Activated CD8-positive, alpha-beta T cell treated with anti-CD3 and anti-CD28 coated beads for 36 hours (primary cell): ENCODE data around the gene TUFT1. TPM values are rescaled to one million over a fixed set of nuclear protein-coding genes. Genes with fewer than 3 reads are reported as not detected.

Experiments used
- ATAC-seq: fragments of 200-7000 bp; cut with Tn5 transposase; one replicate; pipeline ENCODE4 v1.10.0; 2021; ENCODE audit warnings: mild to moderate bottlenecking, moderate library complexity
- CTCF ChIA-PET: fragments of 350-600 bp; sonication (Branson Sonifier 250); formaldehyde crosslinking; loops from one replicate; lab custom pipeline; 2021; ENCODE audit warnings: antibody characterized with exemption; lab: Charles Lee
- POLR2A ChIA-PET: fragments of 350-600 bp; sonication (Branson Sonifier 250); formaldehyde crosslinking; loops from one replicate; lab custom pipeline; 2021; ENCODE audit warnings: antibody characterized with exemption; lab: Charles Lee
- DNase-seq: peaks from one replicate; pipeline ENCODE4 v3.0.0-alpha.2; 2020
- H3K27ac Mint-ChIP-seq: one replicate; pipeline ENCODE4 v1.8.0; 2021; ENCODE audit warnings: mild to moderate bottlenecking, mixed read lengths
- H3K27me3 Mint-ChIP-seq: one replicate; pipeline ENCODE4 v1.8.0; 2021; ENCODE audit warnings: mixed read lengths
- H3K36me3 Mint-ChIP-seq: one replicate; pipeline ENCODE4 v1.8.0; 2021; ENCODE audit warnings: low read depth, mixed read lengths
- H3K4me1 Mint-ChIP-seq: one replicate; pipeline ENCODE4 v1.8.0; 2021; ENCODE audit warnings: low read depth, mixed read lengths
- H3K4me3 Mint-ChIP-seq: one replicate; pipeline ENCODE4 v1.8.0; 2021; ENCODE audit warnings: mild to moderate bottlenecking, moderate library complexity, mixed read lengths
- H3K9me3 Mint-ChIP-seq: one replicate; pipeline ENCODE4 v1.8.0; 2021; ENCODE audit warnings: mixed read lengths
- CTCF ChIP-seq: fragments of 200-600 bp; IDR thresholded peaks from one replicate; pipeline ENCODE4 v1.8.0; 2022; ENCODE audit warnings: antibody characterized with exemption, mild to moderate bottlenecking
- intact Hi-C: fragments of 100-400 bp; cut with micrococcal nuclease; formaldehyde crosslinking; loops from one replicate; pipeline ENCODE4 v1.10.0; 2022
- total RNA-seq, 2 experiments: library from RNA; stranded (reverse); gene quantifications; one replicate each; pipeline ENCODE4 v1.2.3, GENCODE V29; 2021

The TUFT1 gene
- total RNA-seq, 2 experiments from 2014 or later: 1.0 to 1.5 TPM

GRCh38 chr1:151514366-151514765 lies 25.7 kb upstream of the TUFT1 start:
- peaks cover 27% of the 10 kb centered on the region for H3K4me1 Mint-ChIP-seq
- CTCF ChIA-PET: interaction anchor here (1.5 kb wide), 1 partner anchor 14 kb away, joined by 3 read pairs; no protein-coding TSS in a partner anchor
- POLR2A ChIA-PET: interaction anchor here (0.7 kb wide), 1 partner anchor 52 kb away, joined by 3 read pairs; no protein-coding TSS in a partner anchor
- TF ChIP-seq CTCF: no peak
- H3K27ac Mint-ChIP-seq: no peak overlapping the region
- no peak overlapping the region for H3K4me3 Mint-ChIP-seq
- H3K27me3 Mint-ChIP-seq: no peaks in the 10 kb centered on the region
- intact Hi-C loops: loop anchor here (10.0 kb wide), 1 partner anchor 70 kb away; no protein-coding TSS in a partner anchor
- no peak for ATAC-seq
- no peaks in the 10 kb centered on the region for H3K36me3 Mint-ChIP-seq
- no peak for DNase-seq
- no peaks in the 10 kb centered on the region for H3K9me3 Mint-ChIP-seq

- Mint-ChIP-seq H3K27ac (no peak overlapping the region), H3K27me3 (no peaks in the 10 kb centered on the region), H3K9me3 (no peaks in the 10 kb centered on the region), H3K4me3 (no peak overlapping the region), H3K4me1 (peaks cover 27% of the 10 kb centered on the region), H3K36me3 (no peaks in the 10 kb centered on the region)
- CTCF ChIA-PET: no interaction called here
- intact Hi-C loops: loop anchor here (10.0 kb wide), 1 partner anchor 70 kb away; no protein-coding TSS in a partner anchor
- POLR2A ChIA-PET: no interaction called here
- no peak for TF ChIP-seq CTCF
- no peak for ATAC-seq
- DNase-seq: no peak
Observed at GRCh38 chr1:151515265-151515664, 24.8 kb upstream of the TUFT1 start.

- H3K27me3 Mint-ChIP-seq: no peaks in the 10 kb centered on the region
- ChIA-PET CTCF (no interaction called here), POLR2A (no interaction called here)
- peaks cover 21% of the 10 kb centered on the region for H3K4me1 Mint-ChIP-seq
- no peak overlapping the region for H3K4me3 Mint-ChIP-seq
- H3K36me3 Mint-ChIP-seq: no peaks in the 10 kb centered on the region
- TF ChIP-seq CTCF: no peak
- intact Hi-C loops: loop anchor here (10.0 kb wide), 1 partner anchor 71 kb away; no protein-coding TSS in a partner anchor
- H3K27ac Mint-ChIP-seq: no peak overlapping the region
- DNase-seq (no peak), ATAC-seq (no peak)
- H3K9me3 Mint-ChIP-seq: no peaks in the 10 kb centered on the region
Observed at GRCh38 chr1:151516031-151516511, 24.0 kb upstream of the TUFT1 start.

- intact Hi-C loops: loop anchor here (10.0 kb wide), 1 partner anchor 74 kb away; no protein-coding TSS in a partner anchor
- Mint-ChIP-seq H3K27ac (no peak overlapping the region), H3K27me3 (no peaks in the 10 kb centered on the region), H3K4me3 (no peak overlapping the region), H3K4me1 (peaks cover 7% of the 10 kb centered on the region), H3K9me3 (no peaks in the 10 kb centered on the region), H3K36me3 (no peaks in the 10 kb centered on the region)
- TF ChIP-seq CTCF: no peak
- ChIA-PET POLR2A (no interaction called here), CTCF (interaction anchor here (1.4 kb wide), 1 partner anchor 17 kb away, joined by 4 read pairs; no protein-coding TSS in a partner anchor)
- DNase-seq (no peak), ATAC-seq (no peak)
Observed at GRCh38 chr1:151518431-151518830, 21.7 kb upstream of the TUFT1 start.

- ChIA-PET CTCF (interaction anchor here (1.4 kb wide), 1 partner anchor 17 kb away, joined by 4 read pairs; no protein-coding TSS in a partner anchor), POLR2A (no interaction called here)
- no peak overlapping the region for H3K4me3 Mint-ChIP-seq
Observed at GRCh38 chr1:151518936-151519335, 21.2 kb upstream of the TUFT1 start.

More at GRCh38 chr1:151518936-151519335, 21.2 kb upstream of the TUFT1 start:
- intact Hi-C loops: loop anchor here (10.0 kb wide), 1 partner anchor 74 kb away; no protein-coding TSS in a partner anchor
- H3K27ac Mint-ChIP-seq: no peak overlapping the region
- DNase-seq (no peak), ATAC-seq (no peak)
- no peaks in the 10 kb centered on the region for H3K36me3 Mint-ChIP-seq
- H3K9me3 Mint-ChIP-seq: no peaks in the 10 kb centered on the region
- TF ChIP-seq CTCF: no peak
- H3K4me1 Mint-ChIP-seq: peaks cover 2% of the 10 kb centered on the region
- H3K27me3 Mint-ChIP-seq: no peaks in the 10 kb centered on the region
